HG03066 (cell line): ENCODE results near the gene NHEJ1.
A peak's percentile ranks its signal among the peaks of the same experiment; 100 is the strongest.

ENCODE experiments used
- ATAC-seq: cut with Tn5 transposase; IDR thresholded peaks from one replicate; pipeline ENCODE4 v1.9.1; 2021; ENCODE audit warnings: low read depth; ENCODE audit not compliant: unreplicated experiment

Gene NHEJ1

GRCh38 chr2:219168526-219168925 lies 7.9 kb upstream of the NHEJ1 start:
- ATAC-seq = no peak

- ATAC-seq = no peak
Observed at GRCh38 chr2:219167997-219168396, 7.4 kb upstream of the NHEJ1 start.

- no peak for ATAC-seq
Observed at GRCh38 chr2:219165058-219165911, 4.7 kb upstream of the NHEJ1 start.

GRCh38 chr2:219163156-219163555 lies 2.5 kb upstream of the NHEJ1 start:
- ATAC-seq = no peak

- ATAC-seq = no peak
Observed at GRCh38 chr2:219161097-219161496, 482 bp upstream of the NHEJ1 start.

- peak; percentile 5 for ATAC-seq
Observed at GRCh38 chr2:219159771-219160185, 837 bp downstream of the NHEJ1 start.

GRCh38 chr2:219158586-219158985 lies 2.0 kb downstream of the NHEJ1 start:
- no peak for ATAC-seq

- ATAC-seq = no peak
Observed at GRCh38 chr2:219158025-219158424, 2.6 kb downstream of the NHEJ1 start.

- no peak for ATAC-seq
Observed at GRCh38 chr2:219157396-219157795, 3.2 kb downstream of the NHEJ1 start.

- no peak for ATAC-seq
Observed at GRCh38 chr2:219155054-219155644, 5.5 kb downstream of the NHEJ1 start.

- ATAC-seq = no peak
Observed at GRCh38 chr2:219149667-219150066, 10.9 kb downstream of the NHEJ1 start.

GRCh38 chr2:219142329-219142728 lies 18.3 kb downstream of the NHEJ1 start:
- ATAC-seq = no peak

- no peak for ATAC-seq
Observed at GRCh38 chr2:219140722-219141121, 19.9 kb downstream of the NHEJ1 start.

GRCh38 chr2:219133976-219134375 lies 26.6 kb downstream of the NHEJ1 start:
- no peak for ATAC-seq

GRCh38 chr2:219131744-219132143 lies 28.9 kb downstream of the NHEJ1 start:
- no peak for ATAC-seq

GRCh38 chr2:219131327-219131726 lies 29.3 kb downstream of the NHEJ1 start:
- no peak for ATAC-seq

- no peak for ATAC-seq
Observed at GRCh38 chr2:219129589-219129988, 31.0 kb downstream of the NHEJ1 start.

GRCh38 chr2:219128396-219128795 lies 32.2 kb downstream of the NHEJ1 start:
- ATAC-seq = no peak

- ATAC-seq = no peak
Observed at GRCh38 chr2:219127037-219127635, 33.5 kb downstream of the NHEJ1 start.

- ATAC-seq = no peak
Observed at GRCh38 chr2:219126555-219126954, 34.1 kb downstream of the NHEJ1 start.

- ATAC-seq = no peak
Observed at GRCh38 chr2:219125886-219126270, 34.7 kb downstream of the NHEJ1 start.
